HG03280 (cell line): ENCODE data around the gene EGFR.

Experiments
- ATAC-seq: cut with Tn5 transposase; IDR thresholded peaks from one replicate; pipeline ENCODE4 v1.9.1; 2021; ENCODE audit warnings: mild to moderate bottlenecking, moderate library complexity; ENCODE audit not compliant: unreplicated experiment

EGFR gene

DNA sequence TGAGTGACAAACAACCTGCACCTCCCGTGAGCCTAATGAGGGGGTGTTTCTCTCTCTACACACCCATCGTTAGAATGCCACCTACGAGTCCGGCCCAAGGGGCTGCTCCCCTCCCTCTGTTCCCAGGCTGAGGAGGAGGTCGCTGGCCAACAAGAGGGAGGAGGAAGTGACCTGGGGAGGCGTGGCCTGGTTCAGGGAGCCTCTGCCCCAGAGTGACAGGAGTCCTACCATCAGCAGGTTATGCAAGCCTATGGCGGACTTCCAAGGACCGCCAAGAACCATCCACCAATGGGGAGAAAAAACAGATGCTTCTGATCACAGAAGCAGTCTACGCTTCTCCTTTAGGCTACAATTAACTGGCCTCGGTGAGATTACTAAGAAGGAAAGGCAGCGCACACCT is 12.3 kb upstream of the EGFR start:
- ATAC-seq = no peak

DNA sequence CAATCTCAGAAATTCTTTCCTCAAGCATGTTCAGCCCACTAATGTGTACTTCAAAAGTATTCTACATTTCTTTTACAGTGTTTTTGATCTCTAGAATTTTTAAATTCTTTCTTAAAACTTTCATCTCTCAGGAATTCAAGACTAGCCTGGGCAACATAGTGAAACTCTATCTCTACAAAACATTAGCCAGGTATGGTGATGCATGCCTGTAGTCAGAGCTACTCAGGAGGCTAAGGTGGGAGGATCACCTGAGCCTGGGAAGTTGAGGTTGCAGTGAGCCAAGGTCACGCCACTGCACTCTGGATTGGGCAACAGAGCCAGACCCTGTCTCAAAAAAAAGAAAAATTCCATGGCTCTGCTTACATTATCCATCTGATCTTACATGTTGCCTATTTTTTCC is 5.0 kb upstream of the EGFR start:
- ATAC-seq = no peak

- no peak for ATAC-seq
Observed at GRCh38 chr7:55016061-55016745, 2.6 kb upstream of the EGFR start.

DNA sequence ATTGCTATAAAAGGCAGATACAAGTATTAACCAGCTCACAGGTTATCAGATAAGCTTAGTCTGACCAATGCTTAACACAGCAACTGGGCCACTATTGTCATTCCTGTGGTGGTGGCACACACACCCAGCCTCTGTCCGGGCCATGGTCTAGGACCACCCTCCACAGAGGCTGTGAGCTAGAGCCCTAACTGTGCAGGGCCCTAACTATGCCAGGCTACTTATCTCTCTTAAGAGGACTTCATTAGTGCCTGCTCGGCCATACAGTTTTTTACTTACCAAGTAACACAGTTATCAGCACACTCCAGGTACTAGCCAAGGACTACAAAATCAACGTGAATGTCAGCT is 2.1 kb upstream of the EGFR start:
- no peak for ATAC-seq

- ATAC-seq = no peak
Observed at GRCh38 chr7:55017841-55018240, 976 bp upstream of the EGFR start.

- ATAC-seq = no peak
Observed at GRCh38 chr7:55019191-55019690, 424 bp downstream of the EGFR start.

DNA sequence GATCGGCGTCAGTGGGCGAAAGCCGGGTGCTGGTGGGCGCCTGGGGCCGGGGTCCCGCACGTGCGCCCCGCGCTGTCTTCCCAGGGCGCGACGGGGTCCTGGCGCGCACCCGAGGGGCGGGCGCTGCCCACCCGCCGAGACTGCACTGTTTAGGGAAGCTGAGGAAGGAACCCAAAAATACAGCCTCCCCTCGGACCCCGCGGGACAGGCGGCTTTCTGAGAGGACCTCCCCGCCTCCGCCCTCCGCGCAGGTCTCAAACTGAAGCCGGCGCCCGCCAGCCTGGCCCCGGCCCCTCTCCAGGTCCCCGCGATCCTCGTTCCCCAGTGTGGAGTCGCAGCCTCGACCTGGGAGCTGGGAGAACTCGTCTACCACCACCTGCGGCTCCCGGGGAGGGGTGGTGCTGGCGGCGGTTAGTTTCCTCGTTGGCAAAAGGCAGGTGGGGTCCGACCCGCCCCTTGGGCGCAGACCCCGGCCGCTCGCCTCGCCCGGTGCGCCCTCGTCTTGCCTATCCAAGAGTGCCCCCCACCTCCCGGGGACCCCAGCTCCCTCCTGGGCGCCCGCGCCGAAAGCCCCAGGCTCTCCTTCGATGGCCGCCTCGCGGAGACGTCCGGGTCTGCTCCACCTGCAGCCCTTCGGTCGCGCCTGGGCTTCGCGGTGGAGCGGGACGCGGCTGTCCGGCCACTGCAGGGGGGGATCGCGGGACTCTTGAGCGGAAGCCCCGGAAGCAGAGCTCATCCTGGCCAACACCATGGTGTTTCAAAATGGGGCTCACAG is 1.1 kb downstream of the EGFR start:
- no peak for ATAC-seq

- ATAC-seq = no peak
Observed at GRCh38 chr7:55020466-55020871, 1.7 kb downstream of the EGFR start.

GRCh38 chr7:55021053-55021452 is 2.2 kb downstream of the EGFR start:
- ATAC-seq = no peak

DNA sequence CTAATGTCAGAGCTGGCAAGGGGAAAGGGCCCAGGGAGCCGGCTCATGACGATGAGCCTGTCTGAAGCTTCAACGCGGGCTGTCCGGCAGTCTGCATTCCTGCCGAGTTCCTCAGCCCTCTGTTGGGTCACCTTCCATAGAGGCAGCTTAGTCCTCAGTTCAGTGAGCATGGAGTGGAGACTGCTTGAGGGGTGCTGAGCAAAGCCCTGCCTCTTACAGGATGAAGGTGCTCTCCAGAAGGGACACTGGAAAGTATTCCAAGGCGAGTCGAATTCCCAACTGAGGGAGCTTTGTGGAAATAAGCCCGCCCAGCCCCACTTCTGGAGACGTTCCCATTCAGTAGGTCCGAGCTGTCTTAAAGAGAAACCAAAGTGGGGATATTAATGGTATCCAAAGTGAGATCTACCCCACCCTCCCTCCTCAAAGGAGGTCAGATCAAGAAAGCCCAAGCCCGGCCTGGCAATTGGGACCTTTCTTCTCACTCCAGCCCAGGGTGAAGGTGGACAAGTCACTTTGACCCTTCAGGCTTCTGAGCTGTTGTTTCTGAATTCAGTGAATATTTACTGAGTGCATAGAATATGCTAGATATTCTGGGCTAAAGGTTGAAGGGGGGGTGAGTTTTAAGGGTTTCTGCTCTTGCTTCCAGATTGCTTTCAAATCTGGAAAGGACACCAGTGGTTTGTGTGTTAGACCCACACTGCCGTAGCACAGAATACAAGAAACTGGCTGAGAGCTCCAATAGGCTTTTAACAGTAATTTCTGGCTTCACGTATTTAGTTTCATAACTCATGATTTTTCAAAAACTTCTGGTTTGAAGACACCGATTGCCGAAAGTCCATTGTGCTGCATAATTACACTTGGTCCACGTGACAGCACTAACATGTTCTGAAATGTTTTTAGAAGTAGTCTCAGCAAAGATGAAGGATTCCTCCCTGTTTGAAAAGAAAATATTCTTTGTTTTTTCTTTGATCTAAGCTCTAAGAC is 3.5 kb downstream of the EGFR start:
- ATAC-seq = no peak

- ATAC-seq = no peak
Observed at GRCh38 chr7:55023841-55024505, 5.2 kb downstream of the EGFR start.

GRCh38 chr7:55024776-55025175 is 6.0 kb downstream of the EGFR start:
- ATAC-seq = no peak

- no peak for ATAC-seq
Observed at GRCh38 chr7:55026086-55026790, 7.4 kb downstream of the EGFR start.

- ATAC-seq = no peak
Observed at GRCh38 chr7:55026867-55027490, 8.2 kb downstream of the EGFR start.

- ATAC-seq = no peak
Observed at GRCh38 chr7:55028011-55028410, 9.2 kb downstream of the EGFR start.

- no peak for ATAC-seq
Observed at GRCh38 chr7:55030314-55030713, 11.5 kb downstream of the EGFR start.

DNA sequence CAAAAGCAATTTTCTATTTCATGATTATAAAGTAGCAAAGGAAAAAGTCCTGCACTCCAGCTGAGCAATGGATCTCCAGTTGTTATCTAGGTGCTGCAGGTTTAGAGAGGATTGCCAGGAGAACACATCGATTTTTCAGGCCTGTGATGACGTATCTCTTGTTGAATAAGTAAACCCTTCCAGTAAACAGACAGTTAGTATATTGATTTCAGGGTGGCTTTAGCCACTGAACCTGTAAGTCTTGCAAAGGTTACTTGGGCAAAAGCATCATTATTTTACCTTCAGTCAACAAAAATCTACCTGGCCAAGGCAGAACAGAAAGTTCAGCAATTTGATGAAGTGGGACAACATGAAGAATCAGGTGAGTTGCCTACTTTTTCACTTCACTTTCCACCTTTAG is 12.3 kb downstream of the EGFR start:
- ATAC-seq = no peak

DNA sequence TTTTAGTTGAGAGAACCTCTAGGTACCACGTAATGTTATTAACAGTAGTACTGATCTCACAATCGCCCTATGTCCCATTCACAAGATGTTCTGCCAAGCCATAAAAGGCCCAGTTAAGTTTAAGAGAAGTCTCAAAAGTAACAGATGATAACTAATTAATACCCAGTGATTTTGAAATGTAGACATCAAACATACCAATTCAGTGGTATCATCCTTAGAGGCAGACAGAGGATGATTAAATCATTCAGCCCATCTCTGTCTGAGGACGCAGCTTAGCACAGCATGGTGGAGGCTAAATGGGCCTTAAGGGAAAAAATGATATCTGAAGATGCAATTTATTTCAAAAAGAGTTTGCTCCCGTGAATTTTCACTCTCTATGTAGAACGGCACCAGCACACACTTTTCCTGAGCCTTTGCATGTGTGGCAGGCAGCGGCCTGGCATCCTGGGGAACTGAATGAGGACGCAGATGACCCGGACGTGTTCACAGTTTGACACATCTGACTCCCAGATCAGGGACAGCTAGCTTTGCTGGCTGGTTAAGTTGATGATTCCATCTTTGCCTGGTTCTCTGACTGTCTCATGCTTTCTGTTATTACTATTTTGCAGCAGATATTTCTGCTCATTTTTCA is 13.4 kb downstream of the EGFR start:
- ATAC-seq = no peak

DNA sequence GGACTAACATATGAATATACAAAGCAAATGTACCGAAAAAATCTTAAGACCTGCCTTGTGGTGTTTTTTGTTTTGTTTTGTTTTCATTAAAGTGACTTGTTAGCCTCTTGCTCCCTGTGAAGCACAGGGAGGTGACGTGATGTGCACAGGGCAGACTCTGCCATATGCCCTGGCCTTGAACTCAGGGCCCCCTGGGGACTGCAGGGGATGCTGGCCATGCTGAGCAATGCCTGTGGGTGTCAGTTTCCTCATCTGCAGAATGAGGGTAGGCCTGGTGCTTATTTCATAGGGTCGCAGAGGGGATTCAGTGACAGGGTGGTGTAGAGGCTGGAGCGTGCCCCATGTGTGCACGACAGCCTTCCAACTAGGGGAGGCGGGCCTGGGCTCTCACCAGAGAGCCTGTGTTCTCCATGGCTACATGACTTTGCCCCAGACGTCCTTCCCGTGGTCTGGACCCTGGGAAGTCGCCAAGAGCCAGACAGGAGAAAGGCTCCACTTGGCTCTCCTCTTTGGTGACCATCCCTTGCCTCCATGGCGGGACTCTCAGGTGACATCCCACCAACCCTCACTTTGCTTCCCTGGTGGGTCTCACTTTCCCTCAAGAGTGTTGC is 14.5 kb downstream of the EGFR start:
- no peak for ATAC-seq
